ENCODE data around the gene B4GALNT2.
"Not testable (repeated sequence)": the region's sequence is repeated elsewhere in the genome, so short reads cannot be mapped to it uniquely, and the experiment has no call there.

The B4GALNT2 gene

DNA sequence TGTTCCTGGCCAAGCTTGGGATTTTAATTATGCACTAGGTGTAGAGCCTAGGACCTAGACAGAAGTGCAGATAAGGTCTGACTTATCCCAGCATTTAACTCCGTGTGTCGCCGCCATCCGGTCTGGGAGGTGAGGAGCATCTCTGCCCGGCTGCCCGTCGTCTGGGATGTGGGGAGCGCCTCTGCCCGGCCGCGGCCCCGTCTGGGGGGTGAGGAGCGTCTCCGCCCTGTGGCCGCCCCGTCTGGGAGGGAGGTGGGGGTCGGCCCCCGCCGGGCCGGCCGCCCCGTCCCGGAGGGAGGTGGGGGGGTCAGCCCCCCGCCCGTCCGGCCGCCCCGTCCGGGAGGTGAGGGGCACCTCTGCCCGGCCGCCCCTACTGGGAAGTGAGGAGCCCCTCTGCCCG, 7.1 kb upstream of the B4GALNT2 start:
- Histone ChIP-seq H3K9me3 (ENCODE audit: insufficient read depth, low read length) (no peaks in the 10 kb centered on the region), H3K27ac (ENCODE audit: low read depth, low read length) (no peak overlapping the region), H3K9me2 (replicated peaks; ENCODE audit: insufficient read depth, low read length) (no peaks in the 10 kb centered on the region), H3K9ac (ENCODE audit: low read length) (no peak overlapping the region), H3K4me2 (ENCODE audit: low read depth, low read length, poor library complexity, severe bottlenecking) (no peak overlapping the region), H3K27me3 (ENCODE audit: low read length) (no peaks in the 10 kb centered on the region), H3F3A (ENCODE audit: insufficient read depth) (no peaks in the 10 kb centered on the region), H3K79me2 (ENCODE audit: insufficient read depth, low read length) (no peaks in the 10 kb centered on the region), H2AFZ (ENCODE audit: low read depth, low read length, severe bottlenecking) (no peak overlapping the region), H3K36me3 (ENCODE audit: low read length) (no peaks in the 10 kb centered on the region), H3K4me3 (ENCODE audit: insufficient read depth, low read length, poor library complexity, severe bottlenecking) (no peak overlapping the region), H4K20me1 (ENCODE audit: low read depth, low read length) (no peaks in the 10 kb centered on the region)
- TF ChIP-seq, protein P1, sequence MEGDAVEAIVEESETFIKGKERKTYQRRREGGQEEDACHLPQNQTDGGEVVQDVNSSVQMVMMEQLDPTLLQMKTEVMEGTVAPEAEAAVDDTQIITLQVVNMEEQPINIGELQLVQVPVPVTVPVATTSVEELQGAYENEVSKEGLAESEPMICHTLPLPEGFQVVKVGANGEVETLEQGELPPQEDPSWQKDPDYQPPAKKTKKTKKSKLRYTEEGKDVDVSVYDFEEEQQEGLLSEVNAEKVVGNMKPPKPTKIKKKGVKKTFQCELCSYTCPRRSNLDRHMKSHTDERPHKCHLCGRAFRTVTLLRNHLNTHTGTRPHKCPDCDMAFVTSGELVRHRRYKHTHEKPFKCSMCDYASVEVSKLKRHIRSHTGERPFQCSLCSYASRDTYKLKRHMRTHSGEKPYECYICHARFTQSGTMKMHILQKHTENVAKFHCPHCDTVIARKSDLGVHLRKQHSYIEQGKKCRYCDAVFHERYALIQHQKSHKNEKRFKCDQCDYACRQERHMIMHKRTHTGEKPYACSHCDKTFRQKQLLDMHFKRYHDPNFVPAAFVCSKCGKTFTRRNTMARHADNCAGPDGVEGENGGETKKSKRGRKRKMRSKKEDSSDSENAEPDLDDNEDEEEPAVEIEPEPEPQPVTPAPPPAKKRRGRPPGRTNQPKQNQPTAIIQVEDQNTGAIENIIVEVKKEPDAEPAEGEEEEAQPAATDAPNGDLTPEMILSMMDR (IDR thresholded peaks at IDR 0.05; ENCODE audit: insufficient read depth, low read length, poor library complexity, severe bottlenecking): no peak
- no peak for TF ChIP-seq EZH2phosphoT487 (conservative IDR thresholded peaks at IDR 0.05; ENCODE audit: low read length)

DNA sequence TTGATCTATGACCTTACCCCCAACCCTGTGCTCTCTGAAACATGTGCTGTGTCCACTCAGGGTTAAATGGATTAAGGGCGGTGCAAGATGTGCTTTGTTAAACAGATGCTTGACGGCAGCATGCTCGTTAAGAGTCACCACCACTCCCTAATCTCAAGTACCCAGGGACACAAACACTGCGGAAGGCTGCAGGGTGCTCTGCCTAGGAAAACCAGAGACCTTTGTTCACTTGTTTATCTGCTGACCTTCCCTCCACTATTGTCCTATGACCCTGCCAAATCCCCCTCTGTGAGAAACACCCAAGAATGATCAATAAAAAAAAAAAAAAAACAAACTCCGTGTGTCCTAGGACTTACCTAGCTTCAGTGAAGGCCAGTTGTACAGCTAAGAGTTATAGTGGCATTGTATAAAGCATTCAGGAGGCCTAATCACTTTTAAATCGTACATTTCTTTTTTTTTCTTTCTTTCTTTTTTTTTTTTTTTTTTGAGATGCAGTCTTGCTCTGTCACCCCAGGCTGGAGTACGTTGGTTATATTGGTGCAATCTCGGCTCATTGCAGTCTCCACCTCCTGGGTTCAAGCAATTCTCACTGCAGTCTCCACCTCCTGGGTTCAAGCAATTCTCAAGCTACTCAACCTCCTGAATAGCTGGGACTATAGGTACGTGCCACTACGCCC, 6.2 kb upstream of the B4GALNT2 start:
- not testable (repeated sequence) for H3K27me3 ChIP-seq (ENCODE audit: low read length); H3K4me2 ChIP-seq (ENCODE audit: low read depth, low read length, poor library complexity, severe bottlenecking); H3K36me3 ChIP-seq (ENCODE audit: low read length); H3K9ac ChIP-seq (ENCODE audit: low read length); H3K27ac ChIP-seq (ENCODE audit: low read depth, low read length); H3K4me3 ChIP-seq (ENCODE audit: insufficient read depth, low read length, poor library complexity, severe bottlenecking); H3K9me2 ChIP-seq (replicated peaks; ENCODE audit: insufficient read depth, low read length); H3K9me3 ChIP-seq (ENCODE audit: insufficient read depth, low read length); H3K79me2 ChIP-seq (ENCODE audit: insufficient read depth, low read length); H4K20me1 ChIP-seq (ENCODE audit: low read depth, low read length); H3F3A ChIP-seq (ENCODE audit: insufficient read depth); H2AFZ ChIP-seq (ENCODE audit: low read depth, low read length, severe bottlenecking)

DNA sequence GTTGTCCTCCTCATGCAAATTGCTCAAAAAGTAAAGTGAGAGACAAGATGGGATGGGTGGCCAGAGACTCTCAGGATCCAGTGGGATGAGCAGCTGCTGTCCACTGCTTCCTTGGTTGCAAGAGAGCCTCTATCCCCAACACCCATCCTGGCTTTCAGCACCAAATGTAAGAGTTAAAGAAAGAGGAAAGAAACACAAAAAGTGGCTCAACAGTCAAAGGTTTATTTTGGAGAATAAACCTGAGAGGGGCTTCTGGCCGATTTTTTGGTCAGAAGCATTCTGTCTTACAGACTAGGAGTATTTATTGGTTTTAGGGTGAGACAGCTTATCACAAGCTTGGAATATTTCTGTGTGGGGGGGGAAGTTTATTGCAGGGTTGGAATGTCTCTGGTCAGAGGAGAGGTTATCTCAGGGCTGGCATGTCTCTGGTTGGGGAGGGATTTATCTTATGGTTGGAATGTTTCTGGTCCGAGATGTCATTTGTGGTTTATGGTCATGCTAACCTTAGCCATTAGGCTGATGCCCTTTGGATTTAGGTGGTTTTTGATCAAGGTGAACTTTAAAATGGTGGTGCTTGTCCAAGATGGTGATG, 3.1 kb upstream of the B4GALNT2 start:
- not testable (repeated sequence) for H3K4me2 ChIP-seq (ENCODE audit: low read depth, low read length, poor library complexity, severe bottlenecking); H3K36me3 ChIP-seq (ENCODE audit: low read length); H3F3A ChIP-seq (ENCODE audit: insufficient read depth); H3K79me2 ChIP-seq (ENCODE audit: insufficient read depth, low read length); H3K9me3 ChIP-seq (ENCODE audit: insufficient read depth, low read length); H3K4me3 ChIP-seq (ENCODE audit: insufficient read depth, low read length, poor library complexity, severe bottlenecking); H3K9ac ChIP-seq (ENCODE audit: low read length); H3K27me3 ChIP-seq (ENCODE audit: low read length); H2AFZ ChIP-seq (ENCODE audit: low read depth, low read length, severe bottlenecking); H3K27ac ChIP-seq (ENCODE audit: low read depth, low read length); H4K20me1 ChIP-seq (ENCODE audit: low read depth, low read length); H3K9me2 ChIP-seq (replicated peaks; ENCODE audit: insufficient read depth, low read length)

DNA sequence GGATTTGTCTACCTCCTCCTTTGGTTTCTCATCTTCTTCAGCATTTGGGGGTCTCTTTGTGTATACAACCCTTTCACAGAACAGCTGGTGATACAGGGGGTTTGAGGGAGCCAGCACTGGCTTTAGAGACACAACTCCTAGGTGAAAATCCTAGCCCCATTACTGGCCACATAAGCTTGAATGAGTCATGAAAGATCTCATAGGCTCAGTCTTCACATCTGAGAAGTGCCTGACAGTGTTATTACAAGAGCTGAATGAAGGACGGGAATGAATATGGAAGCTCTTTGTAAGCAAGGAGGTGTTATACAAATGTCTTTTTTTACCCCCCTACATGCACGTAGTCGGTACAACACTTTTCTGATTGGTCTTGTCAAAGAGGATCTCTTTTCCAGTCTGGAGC, 1.7 kb upstream of the B4GALNT2 start:
- H3K27ac ChIP-seq (ENCODE audit: low read depth, low read length): no peak overlapping the region
- H3K4me2 ChIP-seq (ENCODE audit: low read depth, low read length, poor library complexity, severe bottlenecking): no peak overlapping the region
- H3K9ac ChIP-seq (ENCODE audit: low read length): no peak overlapping the region
- H4K20me1 ChIP-seq (ENCODE audit: low read depth, low read length): no peaks in the 10 kb centered on the region
- no peaks in the 10 kb centered on the region for H3K36me3 ChIP-seq (ENCODE audit: low read length)
- H3K9me3 ChIP-seq (ENCODE audit: insufficient read depth, low read length): no peaks in the 10 kb centered on the region
- no peak for TF ChIP-seq EZH2phosphoT487 (conservative IDR thresholded peaks at IDR 0.05; ENCODE audit: low read length)
- TF ChIP-seq, protein P1 (IDR thresholded peaks at IDR 0.05; ENCODE audit: insufficient read depth, low read length, poor library complexity, severe bottlenecking): no peak
- no peaks in the 10 kb centered on the region for H3K79me2 ChIP-seq (ENCODE audit: insufficient read depth, low read length)
- no peak overlapping the region for H3K4me3 ChIP-seq (ENCODE audit: insufficient read depth, low read length, poor library complexity, severe bottlenecking)
- no peaks in the 10 kb centered on the region for H3F3A ChIP-seq (ENCODE audit: insufficient read depth)
- H2AFZ ChIP-seq (ENCODE audit: low read depth, low read length, severe bottlenecking): no peak overlapping the region
- H3K9me2 ChIP-seq (replicated peaks; ENCODE audit: insufficient read depth, low read length): no peaks in the 10 kb centered on the region
- H3K27me3 ChIP-seq (ENCODE audit: low read length): no peaks in the 10 kb centered on the region
